ENCODE results near the gene MOGAT2. TPM values are rescaled to one million over a fixed set of nuclear protein-coding genes. Genes with fewer than 3 reads are reported as not detected.

The MOGAT2 gene
- total RNA-seq, 1 donor from 2014 or later, result not detected

DNA sequence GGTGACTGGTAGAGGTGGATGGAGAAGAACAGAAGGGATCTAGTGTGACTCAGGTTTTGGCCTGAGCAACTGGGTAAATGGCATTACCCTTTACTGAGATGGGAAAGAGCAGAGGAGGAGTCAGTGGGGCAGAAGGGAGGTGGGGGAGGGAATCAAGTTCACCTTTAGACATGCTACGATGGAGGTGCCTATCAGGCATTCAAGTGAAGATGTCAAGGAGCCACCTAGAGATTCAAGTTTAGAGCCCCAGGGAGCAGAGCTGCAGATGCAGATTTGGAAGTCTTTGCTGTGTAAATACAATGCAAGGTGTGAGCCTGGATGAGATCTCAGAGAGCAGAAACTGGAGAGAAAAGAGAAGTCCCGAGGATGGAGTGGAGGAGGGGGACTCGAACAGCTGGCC, 979 bp upstream of the MOGAT2 start:
- no peak overlapping the region for H3K27ac ChIP-seq
- no peaks in the 10 kb centered on the region for H3K36me3 ChIP-seq
- TF ChIP-seq CTCF (IDR thresholded peaks at IDR 0.05), result no peak
- no peaks in the 10 kb centered on the region for H3K4me1 ChIP-seq
- H3K9me3 ChIP-seq, result no peaks in the 10 kb centered on the region
- no peak for DNase-seq (ENCODE audit: low spot score in 2 of 2)
- H3K27me3 ChIP-seq, result no peaks in the 10 kb centered on the region
- H3K4me3 ChIP-seq, result no peak overlapping the region
- intact Hi-C loops (cut with DNase I), result no loop called here

DNA sequence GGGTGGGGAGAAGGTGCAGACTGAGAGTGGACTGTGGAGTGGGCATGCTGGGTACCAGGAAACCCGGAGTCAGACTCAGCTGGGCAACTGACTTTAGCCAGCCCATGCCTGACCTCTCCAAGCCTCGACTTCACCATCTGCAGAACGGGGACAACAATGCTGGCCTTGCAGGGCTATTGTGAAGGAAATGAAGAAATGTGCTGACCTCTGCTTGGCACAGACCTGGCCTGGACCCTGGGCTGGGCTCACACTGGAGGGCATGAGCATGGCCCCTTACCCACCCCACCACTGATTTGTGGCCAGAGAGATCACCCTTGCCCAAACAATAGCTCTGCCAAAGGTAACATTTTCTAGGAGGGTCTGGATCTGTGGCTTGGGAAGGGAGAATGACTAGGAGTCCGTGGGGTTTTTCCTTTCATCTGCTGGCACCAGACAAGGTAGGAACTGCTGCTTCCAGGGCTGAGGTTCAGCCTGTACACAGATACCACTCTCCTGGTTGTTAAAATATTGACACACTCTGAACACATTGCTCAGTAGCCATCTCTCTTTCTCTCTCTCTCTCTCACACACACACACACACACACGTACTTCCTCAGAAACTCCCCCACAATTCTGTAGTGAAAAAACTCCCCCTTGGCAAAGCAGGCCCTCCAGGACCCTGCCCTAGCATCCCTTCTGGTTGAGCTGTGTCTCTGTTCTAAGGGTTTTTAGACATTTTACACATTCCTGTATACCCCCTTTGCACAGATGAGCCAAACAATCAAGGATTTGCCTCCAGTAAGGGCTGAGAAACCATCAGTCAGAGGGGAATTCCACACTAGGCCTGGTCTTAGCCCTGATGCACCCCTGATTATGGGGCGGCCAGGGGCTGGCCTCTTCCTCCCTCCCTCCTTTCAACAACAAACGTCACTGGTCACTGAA, 1.0 kb downstream of the MOGAT2 start:
- intact Hi-C loops (cut with DNase I), result no loop called here
- no peaks in the 10 kb centered on the region for H3K4me1 ChIP-seq

GRCh38 chr11:75719340-75720239, 2.0 kb downstream of the MOGAT2 start:
- peak in 1 of 2 donors; percentile 53 for DNase-seq (ENCODE audit: low spot score in 2 of 2)
- Histone ChIP-seq H3K4me3 (no peak overlapping the region), H3K27ac (no peak overlapping the region), H3K9me3 (no peaks in the 10 kb centered on the region), H3K36me3 (no peaks in the 10 kb centered on the region), H3K4me1 (no peaks in the 10 kb centered on the region), H3K27me3 (no peaks in the 10 kb centered on the region)
- intact Hi-C loops (cut with DNase I), result loop anchor here (10.0 kb wide), 1 partner anchor 145 kb away; no protein-coding TSS in a partner anchor
- TF ChIP-seq CTCF (IDR thresholded peaks at IDR 0.05), result no peak

More for the DNA sequence above, 1.0 kb downstream of the MOGAT2 start:
- no peak overlapping the region for H3K4me3 ChIP-seq
- DNase-seq (ENCODE audit: low spot score in 2 of 2), result peak in 1 of 2 donors; percentile 28
- no peaks in the 10 kb centered on the region for H3K27me3 ChIP-seq
- H3K27ac ChIP-seq, result no peak overlapping the region
- H3K36me3 ChIP-seq, result no peaks in the 10 kb centered on the region
- H3K9me3 ChIP-seq, result no peaks in the 10 kb centered on the region
- no peak for TF ChIP-seq CTCF (IDR thresholded peaks at IDR 0.05)

DNA sequence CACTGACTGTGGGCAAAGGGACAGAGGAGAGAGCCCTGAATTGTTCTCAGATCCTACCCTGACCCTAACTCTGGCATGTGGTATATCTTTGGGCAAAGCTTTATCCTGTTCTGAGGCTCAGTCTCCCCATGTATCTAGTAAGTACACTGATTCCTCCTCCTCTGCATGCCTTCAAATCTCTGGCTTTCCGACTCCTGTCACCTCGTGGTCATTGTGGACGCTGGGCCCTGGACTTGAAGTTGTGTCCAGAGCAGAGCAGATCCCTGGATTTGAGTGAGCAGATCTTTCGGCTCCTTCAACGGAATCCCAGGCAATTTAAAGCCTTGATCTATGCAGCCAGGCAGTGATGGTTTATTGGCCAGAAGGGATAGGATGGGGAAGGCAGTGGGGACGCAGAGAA, 3.0 kb downstream of the MOGAT2 start:
- no peak for TF ChIP-seq CTCF (IDR thresholded peaks at IDR 0.05)
- no peak for DNase-seq (ENCODE audit: low spot score in 2 of 2)

DNA sequence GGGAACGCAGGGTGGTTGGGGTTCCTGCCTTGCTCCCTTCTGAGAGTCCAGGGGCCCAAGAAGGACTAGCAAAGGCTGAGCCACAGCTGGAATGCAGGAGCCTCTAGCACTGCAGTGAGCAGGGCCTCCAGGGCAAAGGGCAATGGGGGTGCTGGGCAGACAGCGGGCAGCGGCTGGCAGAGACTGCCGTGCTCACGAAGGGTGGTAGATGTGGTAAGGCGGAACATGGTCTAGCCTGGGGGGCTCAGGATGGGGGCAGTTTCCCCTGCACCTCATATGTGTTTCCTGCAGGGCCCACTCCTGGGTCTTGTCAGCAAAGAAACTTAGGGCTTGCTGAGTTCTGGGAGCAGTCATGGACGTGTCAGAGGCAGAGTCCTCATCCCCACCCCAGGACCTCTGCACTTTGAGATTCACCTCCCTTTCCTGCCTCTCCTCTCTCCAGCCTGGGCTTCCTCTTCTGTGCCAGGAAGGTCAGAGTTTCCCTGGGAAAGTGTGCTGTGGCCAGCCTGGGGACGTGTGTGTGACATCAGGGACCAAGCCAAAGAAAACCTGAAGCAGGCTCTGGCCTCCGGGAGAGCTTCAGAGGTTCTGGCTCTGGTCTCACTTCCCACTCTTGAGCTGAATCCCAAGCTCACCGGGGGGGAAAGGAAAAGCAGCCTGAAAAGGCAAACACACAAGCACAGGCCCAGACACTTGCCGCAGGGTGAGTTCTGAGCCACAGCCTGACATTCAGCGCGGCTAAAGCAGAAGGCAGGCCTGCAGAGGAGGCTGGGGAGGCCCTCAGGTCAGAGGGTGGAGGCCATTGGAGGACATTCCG, 4.4 kb downstream of the MOGAT2 start:
- Histone ChIP-seq H3K9me3 (no peaks in the 10 kb centered on the region), H3K4me3 (no peak overlapping the region), H3K36me3 (no peaks in the 10 kb centered on the region), H3K27ac (peak overlapping the region in 1 of 2 donors; percentile 27), H3K27me3 (no peaks in the 10 kb centered on the region), H3K4me1 (no peaks in the 10 kb centered on the region)
- TF ChIP-seq CTCF (IDR thresholded peaks at IDR 0.05), result no peak
- no peak for DNase-seq (ENCODE audit: low spot score in 2 of 2)
- intact Hi-C loops (cut with DNase I), result loop anchor here (10.0 kb wide), 1 partner anchor 143 kb away; no protein-coding TSS in a partner anchor

More for the DNA sequence above, 3.0 kb downstream of the MOGAT2 start:
- Histone ChIP-seq H3K27me3 (no peaks in the 10 kb centered on the region), H3K4me3 (no peak overlapping the region), H3K27ac (no peak overlapping the region), H3K4me1 (no peaks in the 10 kb centered on the region), H3K36me3 (no peaks in the 10 kb centered on the region), H3K9me3 (no peaks in the 10 kb centered on the region)
- intact Hi-C loops (cut with DNase I), result loop anchor here (10.0 kb wide), 1 partner anchor 144 kb away; no protein-coding TSS in a partner anchor
